Activated T-cell treated with anti-CD3 and anti-CD28 coated beads for 1 hour (primary cell): ENCODE data around the gene TSPEAR.

Source experiments
- DNase-seq: peaks from one replicate; pipeline ENCODE4 v3.0.0-alpha.2; 2020; ENCODE audit warnings: low read depth

Gene TSPEAR

GRCh38 chr21:44462086-44462833, 249.1 kb downstream of the TSPEAR start:
- DNase-seq: no peak

GRCh38 chr21:44461464-44462001, 249.8 kb downstream of the TSPEAR start:
- DNase-seq: no peak

- DNase-seq: no peak
Observed at GRCh38 chr21:44461005-44461404, 250.4 kb downstream of the TSPEAR start.

GRCh38 chr21:44460441-44460755, 251.0 kb downstream of the TSPEAR start:
- DNase-seq: no peak

GRCh38 chr21:44459712-44460440, 251.5 kb downstream of the TSPEAR start:
- DNase-seq: no peak

GRCh38 chr21:44458971-44459711, 252.2 kb downstream of the TSPEAR start:
- no peak for DNase-seq

- no peak for DNase-seq
Observed at GRCh38 chr21:44456915-44457736, 254.2 kb downstream of the TSPEAR start.

- DNase-seq: no peak
Observed at GRCh38 chr21:44456214-44456914, 255.0 kb downstream of the TSPEAR start.

- DNase-seq: peak; percentile 9
Observed at GRCh38 chr21:44455524-44456213, 255.7 kb downstream of the TSPEAR start.

GRCh38 chr21:44454747-44455523, 256.4 kb downstream of the TSPEAR start, which contains the start of gene LRRC3:
TSS of gene LRRC3 (plus strand) at chr21:44455510. CDS start at chr21:44456645, 1,135 bp downstream.
- peak; percentile 84 for DNase-seq

- DNase-seq: no peak
Observed at GRCh38 chr21:44454058-44454457, 257.3 kb downstream of the TSPEAR start.

GRCh38 chr21:44453120-44453519, 258.3 kb downstream of the TSPEAR start:
- no peak for DNase-seq

GRCh38 chr21:44450999-44451398, 260.4 kb downstream of the TSPEAR start:
- DNase-seq: no peak

GRCh38 chr21:44450402-44450801, 261.0 kb downstream of the TSPEAR start:
- DNase-seq: no peak

- DNase-seq: no peak
Observed at GRCh38 chr21:44449473-44450363, 261.7 kb downstream of the TSPEAR start.

GRCh38 chr21:44448651-44449131, 262.7 kb downstream of the TSPEAR start:
- no peak for DNase-seq
